GM12878 (cell line): ENCODE results near the gene DPPA3.

ENCODE experiments used
- SREBF2 ChIP-seq: IDR thresholded peaks from 2 replicates; pipeline ENCODE4 v1.6.1; 2012; ENCODE audit warnings: mild to moderate bottlenecking, low read length
- SUZ12 ChIP-seq: fragments of 200-600 bp; sonication (generic); IDR thresholded peaks from one replicate; pipeline ENCODE4 v1.6.1; 2018; ENCODE audit warnings: antibody characterized with exemption, mild to moderate bottlenecking; ENCODE audit not compliant: unreplicated experiment
- TAF1 ChIP-seq: IDR thresholded peaks from 2 replicates; pipeline ENCODE4 v1.6.1; 2011; ENCODE audit warnings: mild to moderate bottlenecking, low read depth, low read length, borderline replicate concordance
- ZNF217 ChIP-seq: fragments of 450-650 bp; IDR thresholded peaks from 2 replicates; pipeline ENCODE4 v1.6.1; 2017; ENCODE audit warnings: antibody characterized with exemption, mild to moderate bottlenecking
- TF ChIP-seq, protein P1 (sequence below), 3 experiments: IDR thresholded peaks in 2 of 3; conservative IDR thresholded peaks in 1 of 3; 2 replicates each; pipeline ENCODE4 v1.5.1; 2011; ENCODE audit warnings: low read depth in 3 of 3, low read length in 3 of 3, mild to moderate bottlenecking in 3 of 3, control low read depth in 2 of 3, moderate library complexity in 2 of 3, inconsistent platforms in 1 of 3, mixed read lengths in 1 of 3; ENCODE audit not compliant: control insufficient read depth in 2 of 3, insufficient read depth in 1 of 3; ENCODE audit errors: extremely low read depth in 1 of 3
- TF ChIP-seq, protein P2 (sequence below): fragments of 450-650 bp; formaldehyde crosslinking; IDR thresholded peaks from 2 replicates; pipeline ENCODE4 v1.5.0; 2022; ENCODE audit warnings: mild to moderate bottlenecking, missing genetic modification characterization

DNA sequence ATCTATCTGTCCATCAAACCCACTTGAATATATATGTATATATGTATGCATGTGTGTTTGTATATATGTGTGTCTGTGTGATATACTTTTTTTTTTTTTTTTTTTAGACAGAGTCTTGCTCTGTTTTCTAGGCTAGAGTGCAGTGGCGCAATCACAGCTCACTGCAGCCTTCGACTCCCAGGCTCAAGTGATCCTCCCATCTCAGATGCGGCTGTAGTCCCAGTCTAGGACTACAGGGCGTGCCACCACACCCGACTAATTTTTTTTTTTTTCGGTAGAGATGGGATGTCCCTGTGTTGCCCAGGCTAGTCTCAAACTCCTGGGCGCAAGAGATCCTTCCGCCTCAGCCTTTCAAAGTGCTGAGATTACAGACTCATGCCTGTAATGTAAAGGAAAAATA lies 32.5 kb upstream of the DPPA3 start:
- TF ChIP-seq, protein P1, sequence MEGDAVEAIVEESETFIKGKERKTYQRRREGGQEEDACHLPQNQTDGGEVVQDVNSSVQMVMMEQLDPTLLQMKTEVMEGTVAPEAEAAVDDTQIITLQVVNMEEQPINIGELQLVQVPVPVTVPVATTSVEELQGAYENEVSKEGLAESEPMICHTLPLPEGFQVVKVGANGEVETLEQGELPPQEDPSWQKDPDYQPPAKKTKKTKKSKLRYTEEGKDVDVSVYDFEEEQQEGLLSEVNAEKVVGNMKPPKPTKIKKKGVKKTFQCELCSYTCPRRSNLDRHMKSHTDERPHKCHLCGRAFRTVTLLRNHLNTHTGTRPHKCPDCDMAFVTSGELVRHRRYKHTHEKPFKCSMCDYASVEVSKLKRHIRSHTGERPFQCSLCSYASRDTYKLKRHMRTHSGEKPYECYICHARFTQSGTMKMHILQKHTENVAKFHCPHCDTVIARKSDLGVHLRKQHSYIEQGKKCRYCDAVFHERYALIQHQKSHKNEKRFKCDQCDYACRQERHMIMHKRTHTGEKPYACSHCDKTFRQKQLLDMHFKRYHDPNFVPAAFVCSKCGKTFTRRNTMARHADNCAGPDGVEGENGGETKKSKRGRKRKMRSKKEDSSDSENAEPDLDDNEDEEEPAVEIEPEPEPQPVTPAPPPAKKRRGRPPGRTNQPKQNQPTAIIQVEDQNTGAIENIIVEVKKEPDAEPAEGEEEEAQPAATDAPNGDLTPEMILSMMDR (IDR thresholded peaks at IDR 0.05 in 2 of 3, conservative IDR thresholded peaks at IDR 0.05 in 1 of 3; ENCODE audit: control insufficient read depth in 2 of 3, extremely low read depth in 1 of 3, insufficient read depth in 1 of 3, low read depth in 3 of 3, low read length in 3 of 3): no peak
- TF ChIP-seq SREBF2 (no peak), SUZ12 (no peak), TAF1 (no peak), ZNF217 (no peak)
- TF ChIP-seq, protein P2, sequence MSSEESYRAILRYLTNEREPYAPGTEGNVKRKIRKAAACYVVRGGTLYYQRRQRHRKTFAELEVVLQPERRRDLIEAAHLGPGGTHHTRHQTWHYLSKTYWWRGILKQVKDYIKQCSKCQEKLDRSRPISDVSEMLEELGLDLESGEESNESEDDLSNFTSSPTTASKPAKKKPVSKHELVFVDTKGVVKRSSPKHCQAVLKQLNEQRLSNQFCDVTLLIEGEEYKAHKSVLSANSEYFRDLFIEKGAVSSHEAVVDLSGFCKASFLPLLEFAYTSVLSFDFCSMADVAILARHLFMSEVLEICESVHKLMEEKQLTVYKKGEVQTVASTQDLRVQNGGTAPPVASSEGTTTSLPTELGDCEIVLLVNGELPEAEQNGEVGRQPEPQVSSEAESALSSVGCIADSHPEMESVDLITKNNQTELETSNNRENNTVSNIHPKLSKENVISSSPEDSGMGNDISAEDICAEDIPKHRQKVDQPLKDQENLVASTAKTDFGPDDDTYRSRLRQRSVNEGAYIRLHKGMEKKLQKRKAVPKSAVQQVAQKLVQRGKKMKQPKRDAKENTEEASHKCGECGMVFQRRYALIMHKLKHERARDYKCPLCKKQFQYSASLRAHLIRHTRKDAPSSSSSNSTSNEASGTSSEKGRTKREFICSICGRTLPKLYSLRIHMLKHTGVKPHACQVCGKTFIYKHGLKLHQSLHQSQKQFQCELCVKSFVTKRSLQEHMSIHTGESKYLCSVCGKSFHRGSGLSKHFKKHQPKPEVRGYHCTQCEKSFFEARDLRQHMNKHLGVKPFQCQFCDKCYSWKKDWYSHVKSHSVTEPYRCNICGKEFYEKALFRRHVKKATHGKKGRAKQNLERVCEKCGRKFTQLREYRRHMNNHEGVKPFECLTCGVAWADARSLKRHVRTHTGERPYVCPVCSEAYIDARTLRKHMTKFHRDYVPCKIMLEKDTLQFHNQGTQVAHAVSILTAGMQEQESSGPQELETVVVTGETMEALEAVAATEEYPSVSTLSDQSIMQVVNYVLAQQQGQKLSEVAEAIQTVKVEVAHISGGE (CRISPR knock-in tag): no peak
